ENCODE results near the gene PMS1. TPM values are rescaled to one million over a fixed set of nuclear protein-coding genes. Genes with fewer than 3 reads are reported as not detected.
"Not testable (repeated sequence)": the region's sequence is repeated elsewhere in the genome, so short reads cannot be mapped to it uniquely, and the experiment has no call there.

The PMS1 gene
- polyA plus RNA-seq, 1 experiment = 16.3 TPM

DNA sequence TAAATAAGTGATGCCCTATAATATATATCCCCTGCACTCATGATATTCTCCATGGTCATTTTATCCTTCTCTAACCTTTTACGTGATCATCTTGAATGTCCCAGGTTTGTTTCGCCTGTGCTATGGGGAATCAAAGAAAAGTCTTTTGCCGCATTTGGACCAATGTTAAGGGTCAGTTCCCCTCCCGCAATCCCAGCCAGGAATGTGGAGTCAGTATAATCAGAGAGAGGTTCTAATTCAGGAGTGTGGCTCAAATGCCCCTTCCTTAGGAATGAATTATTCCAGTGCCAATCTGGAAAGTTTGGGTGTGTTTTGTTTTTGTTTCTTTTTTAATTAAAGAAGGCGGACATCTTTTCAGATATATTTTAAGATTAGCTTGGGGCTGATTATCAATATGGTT is 41.8 kb downstream of the PMS1 start:
- H3K27ac ChIP-seq (ENCODE audit: low read depth, low read length) = no peak overlapping the region
- no peaks in the 10 kb centered on the region for H3K27me3 ChIP-seq (ENCODE audit: control insufficient read depth, insufficient read depth, low read length)
- ChIA-PET POLR2A (no interaction called here), CTCF (no interaction called here)
- no peak for TF ChIP-seq CTCF (IDR thresholded peaks at IDR 0.05; ENCODE audit: low read depth, low read length)
- peaks cover 5% of the 10 kb centered on the region; the same call in 1 of the 2 replicates for H3K9me3 ChIP-seq (ENCODE audit: control insufficient read depth, insufficient read depth, low read length)
- DNase-seq (ENCODE audit: low read depth, low spot score) = no peak
- no peak overlapping the region for H3K4me3 ChIP-seq (ENCODE audit: low read depth, low read length)

DNA sequence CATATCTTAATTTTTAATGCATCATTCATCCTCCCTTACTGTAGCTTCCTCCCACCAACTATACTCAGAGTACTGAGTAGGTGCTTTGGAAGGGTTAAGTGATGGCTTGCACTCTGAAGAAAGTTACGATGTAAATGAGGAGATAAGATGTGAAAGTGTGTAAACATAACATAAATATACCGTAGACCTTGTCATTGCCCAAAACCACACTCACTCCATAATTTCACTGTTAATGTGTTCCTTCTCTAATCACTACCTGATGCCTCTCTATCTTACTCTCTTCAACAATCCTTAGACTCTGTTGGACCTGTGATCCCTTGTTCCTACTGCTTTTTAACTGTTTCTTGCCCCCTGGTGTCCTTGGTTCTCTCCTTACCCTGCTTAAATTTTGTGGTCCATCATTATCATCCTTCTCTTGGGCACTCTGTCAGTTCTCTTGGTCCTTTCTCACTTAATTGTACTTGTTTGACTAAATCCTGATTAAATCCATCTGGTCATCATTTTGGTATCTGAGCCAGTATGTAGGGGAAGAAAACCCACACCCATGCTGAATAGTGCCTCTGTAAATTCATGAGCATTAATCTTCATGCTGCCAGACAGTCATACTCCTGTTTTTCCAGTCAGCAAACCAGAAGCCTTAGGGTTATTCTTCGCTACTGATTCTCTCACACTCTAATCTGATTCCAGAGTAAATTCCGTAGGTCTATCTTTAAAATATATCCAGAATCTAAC is 45.0 kb downstream of the PMS1 start:
- Histone ChIP-seq H3K27ac (ENCODE audit: low read depth, low read length) (no peak overlapping the region), H3K27me3 (ENCODE audit: control insufficient read depth, insufficient read depth, low read length) (no peaks in the 10 kb centered on the region), H3K4me3 (ENCODE audit: low read depth, low read length) (no peak overlapping the region), H3K9me3 (ENCODE audit: control insufficient read depth, insufficient read depth, low read length) (no peaks in the 10 kb centered on the region)
- ChIA-PET CTCF (interaction anchor here (0.8 kb wide), 1 partner anchor 169 kb away, joined by 5 read pairs; no protein-coding TSS in a partner anchor), POLR2A (no interaction called here)
- no peak for TF ChIP-seq CTCF (IDR thresholded peaks at IDR 0.05; ENCODE audit: low read depth, low read length)
- no peak for DNase-seq (ENCODE audit: low read depth, low spot score)

DNA sequence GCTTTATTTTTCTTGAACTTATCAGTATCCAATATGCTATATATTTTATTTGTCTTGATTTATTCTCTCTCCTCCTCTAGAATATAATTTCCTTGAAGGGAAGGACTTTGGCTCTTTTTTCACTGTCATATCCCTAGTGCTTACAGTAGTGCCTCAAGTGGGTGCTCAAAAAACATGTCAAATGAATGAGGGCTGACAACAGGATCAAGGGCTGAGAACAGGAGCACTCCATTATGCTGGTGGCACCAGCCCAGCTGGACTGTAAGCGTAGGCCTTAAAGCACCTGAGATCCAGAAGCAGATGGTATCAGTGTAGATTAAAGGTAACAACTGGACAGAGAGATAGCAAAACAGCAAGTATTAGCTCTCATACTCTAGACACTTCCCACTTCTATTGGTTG is 46.3 kb downstream of the PMS1 start:
- Histone ChIP-seq H3K27me3 (ENCODE audit: control insufficient read depth, insufficient read depth, low read length) (no peaks in the 10 kb centered on the region), H3K4me3 (ENCODE audit: low read depth, low read length) (no peak overlapping the region), H3K9me3 (ENCODE audit: control insufficient read depth, insufficient read depth, low read length) (no peaks in the 10 kb centered on the region), H3K27ac (ENCODE audit: low read depth, low read length) (no peak overlapping the region)
- DNase-seq (ENCODE audit: low read depth, low spot score) = no peak
- no peak for TF ChIP-seq CTCF (IDR thresholded peaks at IDR 0.05; ENCODE audit: low read depth, low read length)
- CTCF ChIA-PET = interaction anchor here (0.6 kb wide), 1 partner anchor 516 kb away, joined by 4 read pairs; no protein-coding TSS in a partner anchor
- POLR2A ChIA-PET = no interaction called here

- no peaks in the 10 kb centered on the region for H3K9me3 ChIP-seq (ENCODE audit: control insufficient read depth, insufficient read depth, low read length)
- ChIA-PET POLR2A (no interaction called here), CTCF (no interaction called here)
- H3K27me3 ChIP-seq (ENCODE audit: control insufficient read depth, insufficient read depth, low read length) = no peaks in the 10 kb centered on the region
- no peak overlapping the region for H3K4me3 ChIP-seq (ENCODE audit: low read depth, low read length)
- DNase-seq (ENCODE audit: low read depth, low spot score) = no peak
- no peak overlapping the region for H3K27ac ChIP-seq (ENCODE audit: low read depth, low read length)
- no peak for TF ChIP-seq CTCF (IDR thresholded peaks at IDR 0.05; ENCODE audit: low read depth, low read length)
Observed at GRCh38 chr2:189834059-189834458, 49.8 kb downstream of the PMS1 start.

DNA sequence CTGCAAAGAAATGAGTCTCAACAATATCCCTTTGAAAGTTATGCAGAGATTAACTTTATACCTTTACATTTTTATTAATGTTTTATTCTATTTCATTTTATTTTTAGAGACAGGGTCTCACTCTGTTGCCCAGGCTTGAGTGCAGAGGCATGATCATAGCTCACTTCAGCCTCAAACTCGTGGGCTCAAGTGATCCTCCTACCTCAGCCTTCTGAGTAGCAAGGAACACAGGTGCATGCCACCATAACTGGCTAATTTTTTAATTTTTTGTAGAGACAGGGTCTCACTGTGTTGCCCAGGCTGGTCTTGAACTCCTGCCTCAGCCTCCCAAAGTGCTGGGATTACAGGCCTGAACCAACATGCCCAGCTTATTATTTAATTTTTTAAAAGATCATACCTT is 50.4 kb downstream of the PMS1 start:
- H3K9me3 ChIP-seq (ENCODE audit: control insufficient read depth, insufficient read depth, low read length); H3K27ac ChIP-seq (ENCODE audit: low read depth, low read length); DNase-seq (ENCODE audit: low read depth, low spot score); POLR2A ChIA-PET; H3K4me3 ChIP-seq (ENCODE audit: low read depth, low read length); CTCF ChIA-PET; H3K27me3 ChIP-seq (ENCODE audit: control insufficient read depth, insufficient read depth, low read length): not testable (repeated sequence)

Data from AG04450 (cell line).